Measurements from ENCODE around the gene SHISA6. TPM values are rescaled to one million over a fixed set of nuclear protein-coding genes. Genes with fewer than 3 reads are reported as not detected.

The SHISA6 gene
- polyA plus RNA-seq, 1 experiment = not detected

DNA sequence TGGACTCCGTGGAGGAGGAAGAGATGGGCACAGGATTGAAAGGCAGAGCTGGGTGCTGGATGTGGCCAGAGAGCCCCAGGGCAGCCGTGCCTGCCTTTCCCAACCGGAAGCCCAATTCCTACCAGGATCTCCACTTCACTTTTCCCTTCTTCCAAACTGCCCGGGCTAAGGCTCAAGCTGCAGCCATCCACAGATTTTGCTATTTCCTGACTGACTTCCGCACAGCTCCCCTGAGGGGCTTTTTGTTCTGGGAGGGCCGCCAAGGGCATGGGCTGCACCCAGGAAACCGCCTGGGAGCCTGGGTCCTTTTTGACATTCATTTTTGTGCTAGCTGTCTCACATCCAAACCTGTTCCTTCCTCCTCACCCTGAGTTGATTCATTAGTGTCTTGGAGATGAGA is 4.2 kb downstream of the SHISA6 start:
- POLR2A ChIA-PET = no interaction called here
- Histone ChIP-seq H3K36me3 (ENCODE audit: control insufficient read depth, insufficient read depth, low read length) (no peaks in the 10 kb centered on the region), H3K27me3 (ENCODE audit: control insufficient read depth, insufficient read depth, low read length) (0 out of 2 replicates have a peak, but pooled peaks cover 3% of the 10 kb centered on the region), H3K4me3 (ENCODE audit: low read depth, low read length) (no peak overlapping the region)
- CTCF ChIA-PET = no interaction called here
- no peak for DNase-seq (ENCODE audit: low read depth)
- TF ChIP-seq CTCF (IDR thresholded peaks at IDR 0.05; ENCODE audit: insufficient read depth, low read depth, low read length) = no peak

- H3K27me3 ChIP-seq (ENCODE audit: control insufficient read depth, insufficient read depth, low read length) = 0 out of 2 replicates have a peak, but pooled peaks cover 3% of the 10 kb centered on the region
- TF ChIP-seq CTCF (IDR thresholded peaks at IDR 0.05; ENCODE audit: insufficient read depth, low read depth, low read length) = no peak
- no peak overlapping the region for H3K4me3 ChIP-seq (ENCODE audit: low read depth, low read length)
- POLR2A ChIA-PET = no interaction called here
- CTCF ChIA-PET = no interaction called here
- DNase-seq (ENCODE audit: low read depth) = no peak
- H3K36me3 ChIP-seq (ENCODE audit: control insufficient read depth, insufficient read depth, low read length) = no peaks in the 10 kb centered on the region
These were observed 4.8 kb downstream of the SHISA6 start for GRCh38 chr17:11245791-11246190.

- Histone ChIP-seq H3K4me3 (ENCODE audit: low read depth, low read length) (no peak overlapping the region), H3K27me3 (ENCODE audit: control insufficient read depth, insufficient read depth, low read length) (no peaks in the 10 kb centered on the region), H3K36me3 (ENCODE audit: control insufficient read depth, insufficient read depth, low read length) (no peaks in the 10 kb centered on the region)
- TF ChIP-seq CTCF (IDR thresholded peaks at IDR 0.05; ENCODE audit: insufficient read depth, low read depth, low read length) = no peak
- no peak for DNase-seq (ENCODE audit: low read depth)
- CTCF ChIA-PET = interaction anchor here (0.6 kb wide), 1 partner anchor 1325 kb away, joined by 3 read pairs; no protein-coding TSS in a partner anchor
- POLR2A ChIA-PET = no interaction called here
These were observed 9.1 kb downstream of the SHISA6 start for GRCh38 chr17:11250161-11250560.

DNA sequence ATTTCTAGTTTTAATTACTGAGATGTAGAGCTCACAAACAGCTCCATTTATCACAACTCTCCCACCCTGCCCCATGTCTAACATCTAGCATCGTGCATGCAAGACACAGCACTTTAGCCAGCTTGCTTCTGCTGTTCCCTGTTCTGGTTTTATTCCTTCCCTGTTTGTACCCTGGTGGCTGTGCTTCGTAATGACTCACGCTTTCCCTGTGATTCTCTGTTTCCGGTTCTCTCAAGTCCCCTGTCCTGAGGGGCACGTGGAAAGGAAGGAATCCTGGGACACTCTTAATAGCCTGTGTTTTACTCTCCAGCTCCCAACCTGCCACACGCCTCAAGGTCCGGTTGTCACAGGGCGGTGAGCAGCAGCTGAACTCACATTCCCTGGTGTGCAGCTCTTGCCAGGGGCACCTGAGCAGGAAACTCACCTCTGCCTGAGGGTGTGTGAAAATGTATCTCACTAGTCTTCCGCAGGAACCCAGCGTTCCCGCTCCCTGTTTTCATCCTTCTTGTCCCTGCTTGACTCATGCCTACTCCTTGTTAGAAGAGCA is 10.6 kb downstream of the SHISA6 start:
- Histone ChIP-seq H3K4me3 (ENCODE audit: low read depth, low read length) (no peak overlapping the region), H3K27me3 (ENCODE audit: control insufficient read depth, insufficient read depth, low read length) (no peaks in the 10 kb centered on the region), H3K36me3 (ENCODE audit: control insufficient read depth, insufficient read depth, low read length) (no peaks in the 10 kb centered on the region)
- CTCF ChIA-PET = no interaction called here
- no peak for TF ChIP-seq CTCF (IDR thresholded peaks at IDR 0.05; ENCODE audit: insufficient read depth, low read depth, low read length)
- POLR2A ChIA-PET = no interaction called here
- DNase-seq (ENCODE audit: low read depth) = no peak

DNA sequence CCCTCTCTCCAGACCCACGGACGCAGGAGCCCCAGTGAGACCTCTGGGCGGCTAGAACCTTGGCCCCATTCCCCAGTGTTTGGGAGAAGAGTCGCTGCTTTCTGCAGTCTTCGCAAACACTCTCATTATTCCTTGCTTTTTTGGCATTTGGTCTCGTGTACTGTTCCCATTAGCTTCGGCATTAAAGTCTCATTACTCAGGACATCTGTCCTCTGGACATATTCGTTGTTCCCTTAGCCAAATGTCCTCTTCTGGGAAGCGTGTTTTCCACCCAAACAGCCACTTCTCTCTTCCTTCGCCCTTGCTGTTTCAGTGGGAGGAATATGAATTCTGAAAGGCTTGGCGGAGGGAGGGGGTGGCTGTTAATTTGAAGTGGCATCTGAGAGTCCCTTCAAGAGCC is 11.1 kb downstream of the SHISA6 start:
- Histone ChIP-seq H3K4me3 (ENCODE audit: low read depth, low read length) (no peak overlapping the region), H3K36me3 (ENCODE audit: control insufficient read depth, insufficient read depth, low read length) (no peaks in the 10 kb centered on the region), H3K27me3 (ENCODE audit: control insufficient read depth, insufficient read depth, low read length) (no peaks in the 10 kb centered on the region)
- DNase-seq (ENCODE audit: low read depth) = no peak
- no peak for TF ChIP-seq CTCF (IDR thresholded peaks at IDR 0.05; ENCODE audit: insufficient read depth, low read depth, low read length)
- ChIA-PET POLR2A (no interaction called here), CTCF (no interaction called here)
